PC-9 (cell line): ENCODE results near the gene DGAT2L6. TPM values are rescaled to one million over a fixed set of nuclear protein-coding genes. Genes with fewer than 3 reads are reported as not detected.

ENCODE experiments used
- BruUV-seq: library from RNA; stranded (reverse); fragments of 400-500 nt; replicated peaks from 2 replicates; lab custom pipeline; 2021; lab: Mats Ljungman, UMichigan
- CTCF ChIA-PET: fragments of 300-600 bp; sonication (Branson Sonifier 250); formaldehyde crosslinking; loops from one replicate; lab custom pipeline; 2022; ENCODE audit warnings: antibody characterized with exemption; lab: Charles Lee
- POLR2A ChIA-PET: fragments of 300-600 bp; sonication (Branson Sonifier 250); formaldehyde crosslinking; loops from one replicate; lab custom pipeline; 2022; ENCODE audit warnings: antibody characterized with exemption; ENCODE audit not compliant: unreplicated experiment; lab: Charles Lee
- DNase-seq, 2 experiments: peaks; one replicate each; pipeline versions ENCODE4 v3.0.0 to v3.0.0-alpha.2; 2015 to 2022; ENCODE audit warnings: mixed read lengths in 1 of 2
- H2AFZ ChIP-seq: fragments of 200-600 bp; sonication (generic); 2 replicates; pipeline ENCODE4 v1.8.1; 2017; ENCODE audit warnings: antibody characterized with exemption
- H3F3A ChIP-seq: fragments of 200-600 bp; sonication (generic); 2 replicates; pipeline ENCODE4 v1.8.1; 2017; ENCODE audit warnings: antibody characterized with exemption, mild to moderate bottlenecking, low read depth; ENCODE audit not compliant: insufficient read depth
- H3K27ac ChIP-seq: fragments of 200-600 bp; sonication (generic); 2 replicates; pipeline ENCODE4 v1.6.1; 2016; ENCODE audit warnings: mixed run types
- H3K27me3 ChIP-seq: fragments of 200-600 bp; sonication (generic); 2 replicates; pipeline ENCODE4 v1.6.1; 2016; ENCODE audit warnings: low read depth, mixed run types; ENCODE audit not compliant: insufficient read depth
- H3K36me3 ChIP-seq: fragments of 200-600 bp; sonication (generic); 2 replicates; pipeline ENCODE4 v1.6.1; 2016; ENCODE audit warnings: low read depth, mixed run types
- H3K4me1 ChIP-seq: fragments of 200-600 bp; sonication (generic); replicated peaks from 2 replicates; pipeline ENCODE4 v1.6.1; 2016; ENCODE audit warnings: mixed run types; ENCODE audit not compliant: insufficient read depth
- H3K4me2 ChIP-seq: fragments of 200-600 bp; sonication (generic); 2 replicates; pipeline ENCODE4 v1.6.1; 2017; ENCODE audit warnings: mixed run types
- H3K4me3 ChIP-seq: fragments of 200-600 bp; sonication (generic); 2 replicates; pipeline ENCODE4 v1.6.1; 2016; ENCODE audit warnings: mixed run types
- H3K79me2 ChIP-seq: fragments of 200-600 bp; sonication (generic); 2 replicates; pipeline ENCODE4 v1.6.1; 2017; ENCODE audit warnings: low read depth, mixed run types
- H3K9me2 ChIP-seq: fragments of 200-600 bp; sonication (generic); 2 replicates; pipeline ENCODE4 v1.8.1; 2017; ENCODE audit warnings: mild to moderate bottlenecking; ENCODE audit not compliant: insufficient read depth
- H3K9me3 ChIP-seq: fragments of 200-600 bp; sonication (generic); 2 replicates; pipeline ENCODE4 v1.8.1; 2016; ENCODE audit warnings: low read depth; ENCODE audit not compliant: insufficient read depth
- H4K20me1 ChIP-seq: fragments of 200-600 bp; sonication (generic); 2 replicates; pipeline ENCODE4 v1.8.1; 2017; ENCODE audit not compliant: insufficient read depth
- CTCF ChIP-seq: fragments of 200-600 bp; sonication (generic); conservative IDR thresholded peaks from 2 replicates; pipeline ENCODE4 v1.6.1; 2017; ENCODE audit warnings: mixed run types, antibody characterized with exemption, mild to moderate bottlenecking, moderate library complexity
- EZH2 ChIP-seq: fragments of 200-600 bp; sonication (generic); IDR thresholded peaks from 2 replicates; pipeline ENCODE4 v1.8.0; 2017; ENCODE audit warnings: antibody characterized with exemption, low read depth
- intact Hi-C: fragments of 100-400 bp; cut with micrococcal nuclease; formaldehyde crosslinking; loops from one replicate; pipeline ENCODE4 v1.10.0; 2022; ENCODE audit not compliant: unreplicated experiment
- total RNA-seq: library from RNA; stranded (reverse); gene quantifications from 2 replicates; pipeline ENCODE4 v1.2.3, GENCODE V29; 2021

Gene DGAT2L6
- total RNA-seq, 1 experiment from 2014 or later, result not detected

DNA sequence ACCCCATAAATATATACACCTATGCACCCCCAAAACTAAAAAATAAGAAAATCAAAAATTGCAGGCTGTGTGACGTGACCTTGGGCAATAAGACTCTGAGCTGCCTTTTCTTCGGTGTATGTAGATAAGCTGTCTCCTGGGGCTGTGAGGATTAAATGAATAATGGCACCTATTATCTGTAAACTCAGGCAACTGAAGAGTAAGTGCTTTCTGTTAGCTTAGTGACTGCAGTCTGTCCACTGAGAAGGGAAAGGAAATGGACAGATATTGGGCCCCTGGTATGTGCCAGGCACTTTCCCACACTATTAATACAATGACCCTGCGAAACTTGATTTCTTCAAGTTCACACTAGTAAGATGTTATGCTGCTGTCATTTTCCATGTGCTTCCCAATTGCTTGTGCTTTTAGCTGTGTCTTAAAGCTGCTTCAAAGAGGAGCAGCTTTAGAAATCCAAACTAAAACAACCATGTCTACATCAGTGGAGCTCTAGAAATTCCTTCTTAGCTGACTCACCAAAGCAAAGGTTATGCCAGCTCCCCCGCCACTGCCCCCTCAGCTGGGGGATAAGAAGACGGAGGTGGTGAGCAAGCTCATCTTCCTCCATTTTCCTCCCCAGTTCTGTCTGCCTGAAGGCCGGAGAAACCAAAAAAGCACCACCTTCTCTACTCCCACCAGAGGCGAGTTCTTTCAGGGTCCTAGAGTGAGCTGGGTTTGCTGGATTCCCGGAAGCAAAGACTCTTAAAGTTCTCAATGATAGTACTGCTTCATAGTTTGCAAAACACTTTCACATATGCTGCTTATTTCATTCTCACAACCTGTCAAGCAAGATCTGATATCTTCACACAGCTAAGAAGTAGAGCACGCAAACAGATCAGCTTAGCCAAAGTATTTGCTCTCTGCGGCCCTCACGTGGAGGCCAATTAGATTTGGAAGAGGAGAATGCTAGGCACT, 8.8 kb upstream of the DGAT2L6 start:
- ChIA-PET CTCF (interaction anchor here (0.6 to 1.5 kb wide), 2 partner anchors 35 to 1008 kb away, joined by 12 to 26 read pairs; partner anchors contain the start of gene IGBP1), POLR2A (interaction anchor here (0.6 to 1.1 kb wide), 3 partner anchors 121 to 1115 kb away, joined by 3 to 6 read pairs (median 5); partner anchors contain the start of genes KIF4A, NONO and PDZD11)
- Histone ChIP-seq H3K9me3 (no peaks in the 10 kb centered on the region), H3F3A (peaks cover 13% of the 10 kb centered on the region; the same call in 1 of the 2 replicates), H3K27me3 (no peaks in the 10 kb centered on the region), H3K4me2 (peak overlapping the region; percentile 74), H3K79me2 (no peaks in the 10 kb centered on the region), H2AFZ (peak overlapping the region; percentile 69), H3K27ac (peak overlapping the region; percentile 58), H3K36me3 (no peaks in the 10 kb centered on the region), H3K9me2 (no peaks in the 10 kb centered on the region), H3K4me3 (peak overlapping the region; percentile 34; the same call in 1 of the 2 replicates), H4K20me1 (no peaks in the 10 kb centered on the region), H3K4me1 (peaks cover 24% of the 10 kb centered on the region; the same call in 1 of the 2 replicates)
- DNase-seq, result peak; percentile 37 to 63
- intact Hi-C loops, result no loop called here
- no TSS peak for BruUV-seq
- no peak for TF ChIP-seq EZH2
- no peak for TF ChIP-seq CTCF

- Histone ChIP-seq H3K36me3 (no peaks in the 10 kb centered on the region), H4K20me1 (no peaks in the 10 kb centered on the region), H3K79me2 (no peaks in the 10 kb centered on the region), H3K9me3 (no peaks in the 10 kb centered on the region), H3K4me3 (no peak overlapping the region), H3K4me2 (peak overlapping the region; percentile 74), H3K27me3 (no peaks in the 10 kb centered on the region), H2AFZ (no peak overlapping the region; the same call in 1 of the 2 replicates), H3F3A (peaks cover 13% of the 10 kb centered on the region; the same call in 1 of the 2 replicates), H3K27ac (peak overlapping the region; percentile 58), H3K9me2 (no peaks in the 10 kb centered on the region), H3K4me1 (peaks cover 24% of the 10 kb centered on the region; the same call in 1 of the 2 replicates)
- no TSS peak for BruUV-seq
- TF ChIP-seq EZH2, result no peak
- TF ChIP-seq CTCF, result no peak
- ChIA-PET POLR2A (interaction anchor here (1.1 kb wide), 1 partner anchor 120 kb away, joined by 5 read pairs; the partner anchor contains the start of genes KIF4A and PDZD11), CTCF (interaction anchor here (1.5 kb wide), 1 partner anchor 36 kb away, joined by 26 read pairs; the partner anchor contains the start of gene IGBP1)
- intact Hi-C loops, result no loop called here
- no peak for DNase-seq
Measured at GRCh38 chrX:70169281-70169680, 8.0 kb upstream of the DGAT2L6 start.

DNA sequence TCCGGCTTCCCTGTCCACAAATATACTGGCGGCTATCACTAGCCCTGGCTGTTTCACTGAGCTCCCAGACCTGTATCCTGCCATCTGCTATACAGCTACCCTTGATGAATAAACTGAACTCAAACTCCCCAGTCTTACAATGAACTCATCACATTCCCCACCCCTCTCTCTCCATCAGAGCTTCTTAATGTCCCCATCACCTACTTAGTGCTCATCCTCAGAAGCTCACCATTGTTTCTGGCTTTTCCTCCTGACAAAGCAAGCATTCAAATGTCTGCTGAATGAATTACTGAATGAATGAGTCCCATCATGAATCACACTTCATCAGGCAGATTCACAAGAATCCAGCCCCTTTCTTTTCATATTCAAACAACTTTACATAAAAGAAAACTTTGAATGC, 5.7 kb upstream of the DGAT2L6 start:
- H2AFZ ChIP-seq, result no peak overlapping the region
- no peaks in the 10 kb centered on the region for H3K79me2 ChIP-seq
- ChIA-PET CTCF (no interaction called here), POLR2A (no interaction called here)
- H3K4me3 ChIP-seq, result no peak overlapping the region
- H3K9me3 ChIP-seq, result no peaks in the 10 kb centered on the region
- TF ChIP-seq CTCF (no peak), EZH2 (no peak)
- H3K9me2 ChIP-seq, result no peaks in the 10 kb centered on the region
- H3F3A ChIP-seq, result peaks cover 13% of the 10 kb centered on the region; the same call in 1 of the 2 replicates
- no peaks in the 10 kb centered on the region for H3K36me3 ChIP-seq
- no peak for DNase-seq
- H3K4me1 ChIP-seq, result peaks cover 24% of the 10 kb centered on the region; the same call in 1 of the 2 replicates
- H4K20me1 ChIP-seq, result no peaks in the 10 kb centered on the region
- intact Hi-C loops, result no loop called here
- H3K27me3 ChIP-seq, result no peaks in the 10 kb centered on the region
- no TSS peak for BruUV-seq
- H3K4me2 ChIP-seq, result no peak overlapping the region
- H3K27ac ChIP-seq, result no peak overlapping the region
